GM21360 (cell line): ENCODE results near the gene ITGA11.

ENCODE experiments used
- ATAC-seq: cut with Tn5 transposase; IDR thresholded peaks from one replicate; pipeline ENCODE4 v1.9.1; 2021; ENCODE audit warnings: mild to moderate bottlenecking, moderate library complexity; ENCODE audit not compliant: unreplicated experiment

The ITGA11 gene

GRCh38 chr15:68447209-68447608 lies 15.2 kb upstream of the ITGA11 start:
- no peak for ATAC-seq

GRCh38 chr15:68445351-68445750 lies 13.4 kb upstream of the ITGA11 start:
- ATAC-seq = no peak

GRCh38 chr15:68444336-68444735 lies 12.4 kb upstream of the ITGA11 start:
- ATAC-seq = no peak

GRCh38 chr15:68442903-68443302 lies 10.9 kb upstream of the ITGA11 start:
- no peak for ATAC-seq

GRCh38 chr15:68442041-68442440 lies 10.1 kb upstream of the ITGA11 start:
- ATAC-seq = no peak

- no peak for ATAC-seq
These were observed 9.2 kb upstream of the ITGA11 start for GRCh38 chr15:68441045-68441743.

GRCh38 chr15:68440136-68440535 lies 8.2 kb upstream of the ITGA11 start:
- ATAC-seq = no peak

- ATAC-seq = no peak
These were observed 7.5 kb upstream of the ITGA11 start for GRCh38 chr15:68439506-68439905.

GRCh38 chr15:68436680-68437079 lies 4.7 kb upstream of the ITGA11 start:
- no peak for ATAC-seq

GRCh38 chr15:68435966-68436365 lies 4.0 kb upstream of the ITGA11 start:
- no peak for ATAC-seq

- no peak for ATAC-seq
These were observed 2.1 kb upstream of the ITGA11 start for GRCh38 chr15:68434021-68434420.

GRCh38 chr15:68433551-68433950 lies 1.6 kb upstream of the ITGA11 start:
- no peak for ATAC-seq

GRCh38 chr15:68432441-68433064 lies 590 bp upstream of the ITGA11 start:
- no peak for ATAC-seq

- ATAC-seq = no peak
These were observed 749 bp downstream of the ITGA11 start for GRCh38 chr15:68431037-68431791.

- no peak for ATAC-seq
These were observed 1.4 kb downstream of the ITGA11 start for GRCh38 chr15:68430471-68431036.

GRCh38 chr15:68429691-68430470 lies 2.1 kb downstream of the ITGA11 start:
- no peak for ATAC-seq

- ATAC-seq = no peak
These were observed 3.5 kb downstream of the ITGA11 start for GRCh38 chr15:68428431-68428940.

- ATAC-seq = no peak
These were observed 4.0 kb downstream of the ITGA11 start for GRCh38 chr15:68427963-68428362.

GRCh38 chr15:68427366-68427765 lies 4.6 kb downstream of the ITGA11 start:
- ATAC-seq = no peak

GRCh38 chr15:68426116-68426515 lies 5.8 kb downstream of the ITGA11 start:
- ATAC-seq = no peak
